Suprapubic skin (tissue), 4 donors: ENCODE measurements around the gene XYLT2.

Experiments
- CTCF ChIP-seq, 2 donors: fragments of 200-600 bp in 1 of 2; fragments of 450-650 bp in 1 of 2; sonication (generic) in 1 of 2; IDR thresholded peaks; one replicate each; pipeline ENCODE4 v1.5.1; 2016 to 2019; ENCODE audit warnings: antibody characterized with exemption in 2 of 2, mild to moderate bottlenecking in 1 of 2, moderate library complexity in 1 of 2
- POLR2A ChIP-seq, 2 donors: fragments of 450-650 bp; IDR thresholded peaks; one replicate each; pipeline ENCODE4 v1.6.1; 2017; ENCODE audit warnings: antibody characterized with exemption in 2 of 2, mild to moderate bottlenecking in 2 of 2, moderate library complexity in 2 of 2
- POLR2AphosphoS5 ChIP-seq, 3 donors: sonication (generic); formaldehyde crosslinking; IDR thresholded peaks; one replicate each; pipeline ENCODE4 v1.6.1; 2017; ENCODE audit warnings: antibody characterized with exemption in 3 of 3

GRCh38 chr17:50381920-50382319, 36.0 kb downstream of the XYLT2 start:
- TF ChIP-seq POLR2AphosphoS5 (IDR thresholded peaks at IDR 0.05) = no peak
- no peak for TF ChIP-seq CTCF (IDR thresholded peaks at IDR 0.05)
- TF ChIP-seq POLR2A (IDR thresholded peaks at IDR 0.05) = no peak
